Keratinocyte (primary cell): Measurements from ENCODE around the gene LRFN5. TPM values are rescaled to one million over a fixed set of nuclear protein-coding genes. Genes with fewer than 3 reads are reported as not detected.

Source experiments
- DNase-seq: peaks from one replicate; pipeline ENCODE4 v3.0.0-alpha.2; 2011; ENCODE audit warnings: low read depth, missing footprints, low spot score
- FAIRE-seq: peaks from 2 replicates; lab custom pipeline; 2011; peaks lifted over from hg19 to GRCh38; lab: Jason Lieb, UNC
- H2AFZ ChIP-seq: 2 replicates; pipeline ENCODE4 v1.6.0; 2012; ENCODE audit warnings: low read length, control low read depth, inconsistent platforms; ENCODE audit not compliant: control insufficient read depth
- H3K27ac ChIP-seq: 2 replicates; pipeline ENCODE4 v1.5.1; 2011; ENCODE audit warnings: low read length; ENCODE audit not compliant: control insufficient read depth, insufficient read depth
- H3K27me3 ChIP-seq: 3 replicates; pipeline ENCODE4 v1.6.0; 2011; ENCODE audit warnings: low read length; ENCODE audit not compliant: control insufficient read depth, insufficient read depth; ENCODE audit errors: extremely low read depth
- H3K36me3 ChIP-seq, 2 experiments: 2 replicates in 1 of 2; 3 replicates in 1 of 2; pipeline ENCODE4 v1.5.1; 2011; ENCODE audit warnings: low read length in 2 of 2, mild to moderate bottlenecking in 1 of 2; ENCODE audit not compliant: control insufficient read depth in 2 of 2, insufficient read depth in 2 of 2; ENCODE audit errors: extremely low read depth in 1 of 2
- H3K4me1 ChIP-seq: 3 replicates; pipeline ENCODE4 v1.5.1; 2011; ENCODE audit warnings: low read length; ENCODE audit not compliant: control insufficient read depth, insufficient read depth; ENCODE audit errors: extremely low read depth
- H3K4me2 ChIP-seq: 3 replicates; pipeline ENCODE4 v1.6.0; 2011; ENCODE audit warnings: low read depth, low read length; ENCODE audit not compliant: control insufficient read depth, insufficient read depth; ENCODE audit errors: extremely low read depth
- H3K4me3 ChIP-seq, 3 experiments: fragments of 200-600 bp in 1 of 3; sonication (generic) in 1 of 3; 2 replicates in 2 of 3; 3 replicates in 1 of 3; pipeline ENCODE4 v1.5.1; 2011 to 2016; ENCODE audit warnings: low read length in 3 of 3, mild to moderate bottlenecking in 3 of 3, control low read depth in 2 of 3, inconsistent platforms in 1 of 3, low read depth in 1 of 3, mixed read lengths in 1 of 3, mixed run types in 1 of 3, moderate library complexity in 1 of 3; ENCODE audit not compliant: control insufficient read depth in 2 of 3, insufficient read depth in 2 of 3; ENCODE audit errors: extremely low read depth in 1 of 3
- H3K79me2 ChIP-seq: 2 replicates; pipeline ENCODE4 v1.6.0; 2012; ENCODE audit warnings: low read length; ENCODE audit not compliant: control insufficient read depth, insufficient read depth
- H3K9ac ChIP-seq: 3 replicates; pipeline ENCODE4 v1.6.0; 2011; ENCODE audit warnings: low read length; ENCODE audit not compliant: control insufficient read depth, insufficient read depth; ENCODE audit errors: extremely low read depth
- H3K9me1 ChIP-seq: 3 replicates; pipeline ENCODE4 v1.6.0; 2011; ENCODE audit warnings: low read length; ENCODE audit not compliant: control insufficient read depth, insufficient read depth; ENCODE audit errors: extremely low read depth
- H3K9me3 ChIP-seq: 2 replicates; pipeline ENCODE4 v1.5.1; 2012; ENCODE audit warnings: low read depth, low read length; ENCODE audit not compliant: control insufficient read depth
- H4K20me1 ChIP-seq: 3 replicates; pipeline ENCODE4 v1.6.0; 2011; ENCODE audit warnings: low read length; ENCODE audit not compliant: control insufficient read depth, insufficient read depth; ENCODE audit errors: extremely low read depth
- EZH2 ChIP-seq: IDR thresholded peaks from one replicate; pipeline ENCODE4 v1.6.1; 2012; ENCODE audit warnings: inconsistent platforms, mild to moderate bottlenecking, low read length, moderate library complexity
- dilution Hi-C: fragments of 300-500 bp; cut with MboI; formaldehyde crosslinking; loops from one replicate; pipeline ENCODE4 v1.7.0; 2020; ENCODE audit warnings: low sequenced_read_pairs; ENCODE audit not compliant: extremely low pct_ligation_motif_present
- polyA plus RNA-seq, 5 experiments: library from polyadenylated mRNA; depleted of rRNA in 3 of 5; stranded (reverse) in 3 of 5; stranded (forward) in 1 of 5; unstranded in 1 of 5; fragments of >200 nt; gene quantifications; 1 replicate in 1 of 5; 2 replicates in 3 of 5; 3 replicates in 1 of 5; pipeline versions ENCODE4 v1.2.1 to v1.2.3, GENCODE V29; 2011 to 2012; ENCODE audit warnings: missing spikeins in 2 of 5, low read depth in 1 of 5, low replicate concordance in 1 of 5
- TF ChIP-seq, protein P1 (sequence below), 3 experiments: IDR thresholded peaks in 1 of 3; conservative IDR thresholded peaks in 1 of 3; optimal IDR thresholded peaks in 1 of 3; 2 replicates in 2 of 3; 3 replicates in 1 of 3; pipeline versions ENCODE3 to v1.5.1; 2011; ENCODE audit warnings: low read length in 3 of 3, mild to moderate bottlenecking in 3 of 3, moderate library complexity in 2 of 3, control low read depth in 1 of 3, inconsistent platforms in 1 of 3; ENCODE audit not compliant: insufficient read depth in 2 of 3; ENCODE audit errors: extremely low read depth in 1 of 3

The LRFN5 gene
- polyA plus RNA-seq, 1 donor (not counting 4 experiments of a cell fraction or from before 2014, with no cell fraction given) = not detected

DNA sequence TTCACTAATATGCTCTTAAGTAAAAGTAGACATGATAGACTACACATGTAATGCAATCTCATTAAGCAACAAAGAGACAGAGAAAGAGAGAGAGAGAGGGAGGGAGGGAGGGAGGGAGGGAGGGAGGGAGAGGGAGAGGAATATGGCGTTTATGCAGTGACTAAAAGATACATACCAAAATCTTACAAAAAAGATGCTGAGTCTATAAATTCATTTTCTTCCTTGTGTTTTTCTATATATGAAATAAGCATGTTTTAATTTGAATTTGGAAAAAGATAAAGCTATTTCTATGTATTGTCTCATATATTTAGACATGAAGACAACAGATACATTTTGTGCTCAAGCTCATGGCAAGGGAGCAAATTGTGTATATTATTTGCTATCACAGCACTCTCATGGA is 44.1 kb downstream of the LRFN5 start:
- DNase-seq = no peak
- H3K4me3 ChIP-seq = no peak overlapping the region
- dilution Hi-C loops = no loop called here
- no peak overlapping the region for H2AFZ ChIP-seq
- H4K20me1 ChIP-seq = no peaks in the 10 kb centered on the region
- no peak for TF ChIP-seq EZH2
- TF ChIP-seq, protein P1, sequence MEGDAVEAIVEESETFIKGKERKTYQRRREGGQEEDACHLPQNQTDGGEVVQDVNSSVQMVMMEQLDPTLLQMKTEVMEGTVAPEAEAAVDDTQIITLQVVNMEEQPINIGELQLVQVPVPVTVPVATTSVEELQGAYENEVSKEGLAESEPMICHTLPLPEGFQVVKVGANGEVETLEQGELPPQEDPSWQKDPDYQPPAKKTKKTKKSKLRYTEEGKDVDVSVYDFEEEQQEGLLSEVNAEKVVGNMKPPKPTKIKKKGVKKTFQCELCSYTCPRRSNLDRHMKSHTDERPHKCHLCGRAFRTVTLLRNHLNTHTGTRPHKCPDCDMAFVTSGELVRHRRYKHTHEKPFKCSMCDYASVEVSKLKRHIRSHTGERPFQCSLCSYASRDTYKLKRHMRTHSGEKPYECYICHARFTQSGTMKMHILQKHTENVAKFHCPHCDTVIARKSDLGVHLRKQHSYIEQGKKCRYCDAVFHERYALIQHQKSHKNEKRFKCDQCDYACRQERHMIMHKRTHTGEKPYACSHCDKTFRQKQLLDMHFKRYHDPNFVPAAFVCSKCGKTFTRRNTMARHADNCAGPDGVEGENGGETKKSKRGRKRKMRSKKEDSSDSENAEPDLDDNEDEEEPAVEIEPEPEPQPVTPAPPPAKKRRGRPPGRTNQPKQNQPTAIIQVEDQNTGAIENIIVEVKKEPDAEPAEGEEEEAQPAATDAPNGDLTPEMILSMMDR (optimal IDR thresholded peaks at IDR 0.05 in 1 of 3, IDR thresholded peaks at IDR 0.05 in 1 of 3, conservative IDR thresholded peaks at IDR 0.05 in 1 of 3; ENCODE audit: extremely low read depth in 1 of 3, insufficient read depth in 2 of 3, low read length in 3 of 3) = no peak
- FAIRE-seq = no peak
- H3K4me2 ChIP-seq = no peak overlapping the region
- no peaks in the 10 kb centered on the region for H3K36me3 ChIP-seq
- no peaks in the 10 kb centered on the region for H3K9me1 ChIP-seq
- no peak overlapping the region for H3K27ac ChIP-seq
- H3K27me3 ChIP-seq = no peaks in the 10 kb centered on the region
- H3K79me2 ChIP-seq = no peaks in the 10 kb centered on the region
- H3K9me3 ChIP-seq = no peaks in the 10 kb centered on the region
- H3K9ac ChIP-seq = no peak overlapping the region
- H3K4me1 ChIP-seq = no peaks in the 10 kb centered on the region

DNA sequence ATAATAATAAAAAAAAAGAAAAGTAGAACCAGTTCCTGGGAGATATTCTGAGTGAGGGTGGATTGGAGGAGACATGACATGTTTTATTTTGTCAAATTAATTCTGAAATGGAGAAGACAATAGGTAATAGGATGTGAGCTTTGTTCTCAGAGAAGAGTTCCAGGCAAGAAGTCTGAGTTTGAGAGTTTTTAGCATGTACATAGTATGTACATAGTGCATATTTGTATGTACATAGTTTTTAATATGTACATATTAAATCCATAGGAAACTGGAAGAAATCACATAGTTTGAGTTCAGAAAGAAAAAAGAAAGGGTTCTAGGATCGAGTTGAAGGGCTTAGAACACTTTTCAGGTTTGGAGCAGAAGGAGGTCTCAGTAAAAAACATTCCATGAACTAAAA is 47.5 kb downstream of the LRFN5 start:
- Histone ChIP-seq H4K20me1 (no peaks in the 10 kb centered on the region), H3K9me3 (no peaks in the 10 kb centered on the region), H3K9ac (no peak overlapping the region), H3K9me1 (no peaks in the 10 kb centered on the region), H3K79me2 (no peaks in the 10 kb centered on the region), H3K27me3 (no peaks in the 10 kb centered on the region), H3K36me3 (no peaks in the 10 kb centered on the region), H3K4me3 (no peak overlapping the region), H2AFZ (no peak overlapping the region), H3K27ac (no peak overlapping the region), H3K4me2 (no peak overlapping the region), H3K4me1 (no peaks in the 10 kb centered on the region)
- no peak for TF ChIP-seq EZH2
- TF ChIP-seq, protein P1 (optimal IDR thresholded peaks at IDR 0.05 in 1 of 3, IDR thresholded peaks at IDR 0.05 in 1 of 3, conservative IDR thresholded peaks at IDR 0.05 in 1 of 3; ENCODE audit: extremely low read depth in 1 of 3, insufficient read depth in 2 of 3, low read length in 3 of 3) = no peak
- DNase-seq (no peak), FAIRE-seq (no peak)
- dilution Hi-C loops = no loop called here
